NCI-H146 (cell line): Measurements from ENCODE around the gene C6orf118.
A peak's percentile ranks its signal among the peaks of the same experiment; 100 is the strongest.

ENCODE experiments used
- DNase-seq: peaks from one replicate; lab custom pipeline; 2025; lab: John Stamatoyannopoulos, UW

Gene C6orf118

GRCh38 chr6:165308926-165309731 is at the start of gene C6orf118:
Gene C6orf118, minus strand, starts transcription at chr6:165309605. Its CDS starts 19 bp downstream, at chr6:165309586.
- DNase-seq, result peak; percentile 64

- no peak for DNase-seq
These were observed 36.3 kb upstream of the C6orf118 start for GRCh38 chr6:165345700-165346099.

- no peak for DNase-seq
These were observed 31.1 kb upstream of the C6orf118 start for GRCh38 chr6:165340532-165340931.

- DNase-seq, result no peak
These were observed 16.2 kb upstream of the C6orf118 start for GRCh38 chr6:165325609-165326008.

- DNase-seq, result no peak
These were observed 12.2 kb upstream of the C6orf118 start for GRCh38 chr6:165321555-165322145.

GRCh38 chr6:165321150-165321549 is 11.7 kb upstream of the C6orf118 start:
- no peak for DNase-seq

GRCh38 chr6:165317723-165318122 is 8.3 kb upstream of the C6orf118 start:
- no peak for DNase-seq

- no peak for DNase-seq
These were observed 2.5 kb downstream of the C6orf118 start for GRCh38 chr6:165306955-165307354.

- no peak for DNase-seq
These were observed 7.8 kb downstream of the C6orf118 start for GRCh38 chr6:165301372-165302246.

GRCh38 chr6:165300422-165300936 is 8.9 kb downstream of the C6orf118 start:
- DNase-seq, result no peak

GRCh38 chr6:165298875-165299274 is 10.5 kb downstream of the C6orf118 start:
- DNase-seq, result no peak

GRCh38 chr6:165298402-165298801 is 11.0 kb downstream of the C6orf118 start:
- DNase-seq, result no peak

- DNase-seq, result no peak
These were observed 16.7 kb downstream of the C6orf118 start for GRCh38 chr6:165292657-165293056.

GRCh38 chr6:165274611-165275010 is 34.8 kb downstream of the C6orf118 start:
- no peak for DNase-seq

GRCh38 chr6:165272585-165272984 is 36.8 kb downstream of the C6orf118 start:
- no peak for DNase-seq

- DNase-seq, result no peak
These were observed 40.4 kb downstream of the C6orf118 start for GRCh38 chr6:165268987-165269386.

- DNase-seq, result no peak
These were observed 42.8 kb downstream of the C6orf118 start for GRCh38 chr6:165266621-165267020.

- DNase-seq, result no peak
These were observed 43.2 kb downstream of the C6orf118 start for GRCh38 chr6:165266191-165266590.

GRCh38 chr6:165260462-165260861 is 48.9 kb downstream of the C6orf118 start:
- DNase-seq, result no peak

GRCh38 chr6:165249808-165250207 is 59.6 kb downstream of the C6orf118 start:
- DNase-seq, result no peak

- no peak for DNase-seq
These were observed 63.7 kb downstream of the C6orf118 start for GRCh38 chr6:165245701-165246100.

- no peak for DNase-seq
These were observed 64.1 kb downstream of the C6orf118 start for GRCh38 chr6:165245287-165245686.
